Measurements from ENCODE around the gene CASK.

The CASK gene

GRCh38 chrX:41734530-41734929 lies 188.8 kb downstream of the CASK start:
- H3K27me3 ChIP-seq (ENCODE audit: insufficient read depth, low read depth, severe bottlenecking): peaks cover 7% of the 10 kb centered on the region
- no peak overlapping the region for H3K27ac ChIP-seq
- DNase-seq: no peak

GRCh38 chrX:41733939-41734338 lies 189.4 kb downstream of the CASK start:
- no peak overlapping the region for H3K4me3 ChIP-seq (ENCODE audit: low read depth, low read length)
- H3K27me3 ChIP-seq (ENCODE audit: insufficient read depth, low read depth, severe bottlenecking): peaks cover 7% of the 10 kb centered on the region
- H3K36me3 ChIP-seq: no peaks in the 10 kb centered on the region
- DNase-seq: no peak
- H3K9me3 ChIP-seq (ENCODE audit: severe bottlenecking): no peaks in the 10 kb centered on the region
- TF ChIP-seq CTCF (IDR thresholded peaks at IDR 0.05; ENCODE audit: low read depth, low read length): no peak
- no peak overlapping the region for H3K27ac ChIP-seq

More at GRCh38 chrX:41734530-41734929, 188.8 kb downstream of the CASK start:
- Histone ChIP-seq H3K4me3 (ENCODE audit: low read depth, low read length) (no peak overlapping the region), H3K36me3 (no peaks in the 10 kb centered on the region), H3K9me3 (ENCODE audit: severe bottlenecking) (no peaks in the 10 kb centered on the region)
- TF ChIP-seq CTCF (IDR thresholded peaks at IDR 0.05; ENCODE audit: low read depth, low read length): peak; percentile 50

GRCh38 chrX:41732260-41732659 lies 191.1 kb downstream of the CASK start:
- Histone ChIP-seq H3K27me3 (ENCODE audit: insufficient read depth, low read depth, severe bottlenecking) (peaks cover 6% of the 10 kb centered on the region), H3K9me3 (ENCODE audit: severe bottlenecking) (no peaks in the 10 kb centered on the region), H3K27ac (no peak overlapping the region), H3K36me3 (no peaks in the 10 kb centered on the region), H3K4me3 (ENCODE audit: low read depth, low read length) (no peak overlapping the region)
- no peak for TF ChIP-seq CTCF (IDR thresholded peaks at IDR 0.05; ENCODE audit: low read depth, low read length)
- DNase-seq: no peak

DNA sequence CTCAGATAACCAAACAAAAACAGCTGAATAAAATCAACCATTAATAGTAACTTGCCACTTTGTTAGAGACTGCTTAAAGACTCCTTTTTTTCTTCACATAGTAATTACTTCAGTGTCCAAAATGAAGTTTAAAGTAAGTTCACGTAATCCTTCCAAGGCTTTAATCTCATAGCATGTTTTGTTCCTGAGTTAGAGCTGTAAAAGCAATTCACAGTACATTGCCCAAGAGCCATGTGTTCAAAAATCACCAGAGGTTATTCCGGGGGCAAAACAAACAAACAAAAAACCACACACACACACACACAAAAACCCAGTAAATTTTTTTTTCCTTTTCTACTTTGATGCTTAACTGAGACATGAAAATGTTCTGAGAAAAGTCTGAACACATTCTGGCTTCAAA lies 193.3 kb downstream of the CASK start:
- no peak for TF ChIP-seq CTCF (IDR thresholded peaks at IDR 0.05; ENCODE audit: low read depth, low read length)
- Histone ChIP-seq H3K27ac (no peak overlapping the region), H3K27me3 (ENCODE audit: insufficient read depth, low read depth, severe bottlenecking) (no peaks in the 10 kb centered on the region), H3K36me3 (no peaks in the 10 kb centered on the region), H3K4me3 (ENCODE audit: low read depth, low read length) (no peak overlapping the region), H3K9me3 (ENCODE audit: severe bottlenecking) (no peaks in the 10 kb centered on the region)
- DNase-seq: no peak

DNA sequence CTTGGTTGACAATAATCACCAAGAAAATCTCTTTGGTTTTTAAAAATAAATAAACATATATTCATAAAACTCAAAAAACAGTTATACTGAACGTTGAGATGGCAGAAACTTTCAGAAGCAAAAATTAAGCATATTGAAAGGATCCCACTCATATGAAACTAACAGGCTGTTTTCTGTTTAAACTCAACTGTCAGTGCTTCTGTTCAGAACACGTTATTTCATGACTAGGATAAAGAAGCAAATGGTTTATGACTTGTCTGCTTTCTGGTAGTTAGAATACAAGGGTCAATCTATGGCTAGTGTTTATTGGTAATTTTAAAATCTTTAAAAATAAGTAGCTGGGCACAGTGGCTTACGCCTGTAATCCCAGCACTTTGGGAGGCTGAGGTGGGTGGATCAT lies 195.2 kb downstream of the CASK start:
- Histone ChIP-seq H3K27me3 (ENCODE audit: insufficient read depth, low read depth, severe bottlenecking) (no peaks in the 10 kb centered on the region), H3K9me3 (ENCODE audit: severe bottlenecking) (no peaks in the 10 kb centered on the region), H3K4me3 (ENCODE audit: low read depth, low read length) (no peak overlapping the region), H3K27ac (no peak overlapping the region), H3K36me3 (no peaks in the 10 kb centered on the region)
- TF ChIP-seq CTCF (IDR thresholded peaks at IDR 0.05; ENCODE audit: low read depth, low read length): no peak
- DNase-seq: no peak

GRCh38 chrX:41723826-41724225 lies 199.5 kb downstream of the CASK start, which contains the start of gene GPR82:
Gene GPR82, plus strand, starts transcription at chrX:41724181. Its CDS starts 2,846 bp downstream, at chrX:41727027.
- Histone ChIP-seq H3K27me3 (ENCODE audit: insufficient read depth, low read depth, severe bottlenecking) (no peaks in the 10 kb centered on the region), H3K27ac (no peak within 1 kb of the TSS)
- no peak for DNase-seq

More at GRCh38 chrX:41723826-41724225, 199.5 kb downstream of the CASK start, which contains the start of gene GPR82:
- Histone ChIP-seq H3K4me3 (ENCODE audit: low read depth, low read length) (no peak within 1 kb of the TSS), H3K9me3 (ENCODE audit: severe bottlenecking) (no peaks in the 10 kb centered on the region), H3K36me3 (no peaks in the 10 kb centered on the region)
- no peak for TF ChIP-seq CTCF (IDR thresholded peaks at IDR 0.05; ENCODE audit: low read depth, low read length)
